IMR-90 (cell line): ENCODE results near the gene NHSL2. TPM values are rescaled to one million over a fixed set of nuclear protein-coding genes. Genes with fewer than 3 reads are reported as not detected.

ENCODE experiments used
- ATAC-seq: fragments of 200-7000 bp; cut with Tn5 transposase; 2 replicates; pipeline ENCODE4 v1.9.1; 2020; ENCODE audit warnings: low read depth, mild to moderate bottlenecking, moderate library complexity
- BruUV-seq: library from RNA; stranded (reverse); fragments of 400-500 nt; replicated peaks from 2 replicates; lab custom pipeline; 2021; lab: Mats Ljungman, UMichigan
- CTCF ChIA-PET: fragments of 300-600 bp; formaldehyde crosslinking; extraction: SDS; loops from one replicate; lab custom pipeline; 2021; ENCODE audit warnings: antibody characterized with exemption; lab: Yijun Ruan, JAX
- POLR2A ChIA-PET: fragments of 300-600 bp; sonication (Branson Sonifier 250); formaldehyde crosslinking; loops from one replicate; lab custom pipeline; 2022; ENCODE audit warnings: antibody characterized with exemption; ENCODE audit not compliant: unreplicated experiment; lab: Charles Lee
- DNase-seq: peaks from one replicate; pipeline ENCODE4 v3.0.0; 2013
- H2AFZ ChIP-seq: replicated peaks from 2 replicates; pipeline ENCODE3; 2013; ENCODE audit warnings: low read length, mild to moderate bottlenecking; ENCODE audit not compliant: poor library complexity
- H2AK5ac ChIP-seq: 2 replicates; pipeline ENCODE4 v1.6.1; 2013; ENCODE audit warnings: low read depth, low read length, inconsistent platforms
- H2AK9ac ChIP-seq: replicated peaks from 2 replicates; pipeline ENCODE3; 2013; ENCODE audit warnings: mild to moderate bottlenecking, low read depth, low read length, moderate library complexity; ENCODE audit not compliant: poor library complexity
- H2BK120ac ChIP-seq: 2 replicates; pipeline ENCODE4 v1.6.1; 2013; ENCODE audit warnings: low read depth, low read length, inconsistent platforms
- H2BK15ac ChIP-seq: 3 replicates; pipeline ENCODE4 v1.6.1; 2013; ENCODE audit warnings: low read depth, low read length, inconsistent platforms
- H2BK20ac ChIP-seq: 2 replicates; pipeline ENCODE4 v1.6.1; 2013; ENCODE audit warnings: low read depth, mild to moderate bottlenecking, inconsistent platforms, low read length, moderate library complexity
- H2BK5ac ChIP-seq: 2 replicates; pipeline ENCODE4 v1.6.1; 2013; ENCODE audit warnings: mild to moderate bottlenecking, low read depth, low read length, inconsistent platforms; ENCODE audit not compliant: poor library complexity, severe bottlenecking
- H3K14ac ChIP-seq: replicated peaks from 2 replicates; pipeline ENCODE4 v1.6.1; 2013; ENCODE audit warnings: low read depth, low read length, inconsistent platforms
- H3K18ac ChIP-seq: 2 replicates; pipeline ENCODE4 v1.6.1; 2013; ENCODE audit warnings: low read depth, low read length, control low read depth
- H3K23ac ChIP-seq: 2 replicates; pipeline ENCODE4 v1.6.1; 2013; ENCODE audit warnings: low read depth, low read length, inconsistent platforms
- H3K27ac ChIP-seq: 2 replicates; pipeline ENCODE4 v1.5.1; 2013; ENCODE audit warnings: mild to moderate bottlenecking, control low read depth, low read length; ENCODE audit not compliant: insufficient read depth
- H3K27me3 ChIP-seq: 2 replicates; pipeline ENCODE4 v1.6.1; 2013; ENCODE audit warnings: low read length; ENCODE audit not compliant: control insufficient read depth, insufficient read depth
- H3K36me3 ChIP-seq: 2 replicates; pipeline ENCODE4 v1.6.1; 2013; ENCODE audit warnings: low read length, mixed read lengths; ENCODE audit not compliant: control insufficient read depth, insufficient read depth
- H3K4ac ChIP-seq: 2 replicates; pipeline ENCODE4 v1.6.1; 2013; ENCODE audit warnings: low read depth, low read length, inconsistent platforms
- H3K4me1 ChIP-seq: 2 replicates; pipeline ENCODE4 v1.6.1; 2013; ENCODE audit warnings: low read length, mixed read lengths; ENCODE audit not compliant: control insufficient read depth, insufficient read depth
- H3K4me2 ChIP-seq: 2 replicates; pipeline ENCODE4 v1.6.1; 2013; ENCODE audit warnings: low read depth, mild to moderate bottlenecking, control low read depth, low read length, moderate library complexity
- H3K4me3 ChIP-seq: 2 replicates; pipeline ENCODE4 v1.5.1; 2013; ENCODE audit warnings: low read depth, mild to moderate bottlenecking, control low read depth, low read length, moderate library complexity; ENCODE audit not compliant: insufficient read depth
- H3K56ac ChIP-seq: 2 replicates; pipeline ENCODE4 v1.6.1; 2013; ENCODE audit warnings: low read length, inconsistent platforms; ENCODE audit not compliant: insufficient read depth; ENCODE audit errors: extremely low read depth
- H3K79me1 ChIP-seq, 2 experiments: 2 replicates each; pipeline ENCODE4 v1.6.1; 2013; ENCODE audit warnings: low read length in 2 of 2, inconsistent platforms in 1 of 2, low read depth in 1 of 2
- H3K9ac ChIP-seq: 2 replicates; pipeline ENCODE4 v1.6.1; 2013; ENCODE audit warnings: low read depth, low read length, control low read depth
- H3K9me1 ChIP-seq: 2 replicates; pipeline ENCODE4 v1.6.1; 2013; ENCODE audit warnings: low read length, inconsistent platforms; ENCODE audit not compliant: insufficient read depth
- H3K9me3 ChIP-seq: 2 replicates; pipeline ENCODE4 v1.6.1; 2013; ENCODE audit warnings: low read length; ENCODE audit not compliant: control insufficient read depth, insufficient read depth
- H4K20me1 ChIP-seq: 2 replicates; pipeline ENCODE4 v1.6.1; 2013; ENCODE audit warnings: low read length, inconsistent platforms; ENCODE audit not compliant: insufficient read depth
- H4K5ac ChIP-seq: 2 replicates; pipeline ENCODE4 v1.6.1; 2013; ENCODE audit warnings: mild to moderate bottlenecking, low read depth, low read length, control low read depth
- H4K8ac ChIP-seq, 2 experiments: 2 replicates each; pipeline ENCODE4 v1.6.1; 2013; ENCODE audit warnings: low read depth in 2 of 2, low read length in 2 of 2, control low read depth in 1 of 2, inconsistent platforms in 1 of 2
- H4K91ac ChIP-seq: 2 replicates; pipeline ENCODE4 v1.6.1; 2013; ENCODE audit warnings: low read depth, low read length, inconsistent platforms; ENCODE audit not compliant: insufficient read depth
- FOS ChIP-seq: fragments of 150-350 bp; IDR thresholded peaks from 2 replicates; pipeline ENCODE4 v1.6.1; 2016; ENCODE audit warnings: low read depth, low read length
- MAZ ChIP-seq: IDR thresholded peaks from 2 replicates; pipeline ENCODE4 v1.6.1; 2012; ENCODE audit warnings: low read depth, mild to moderate bottlenecking, low read length, improper control_type of control experiment, moderate library complexity, borderline replicate concordance
- NFE2L2 ChIP-seq: fragments of 150-350 bp; IDR thresholded peaks from 2 replicates; pipeline ENCODE4 v1.6.1; 2016; ENCODE audit warnings: low read depth, mild to moderate bottlenecking, low read length
- POLR2A ChIP-seq: IDR thresholded peaks from 2 replicates; pipeline ENCODE4 v1.6.1; 2012; ENCODE audit warnings: mild to moderate bottlenecking, low read depth, low read length
- RCOR1 ChIP-seq: IDR thresholded peaks from 2 replicates; pipeline ENCODE4 v1.6.1; 2012; ENCODE audit warnings: mild to moderate bottlenecking, low read length, improper control_type of control experiment; ENCODE audit not compliant: insufficient replicate concordance
- WGBS, 2 experiments: methylation state at CpG; one replicate each; pipeline versions ENCODE4 v1.1.5 to v1.1.7; 2013; ENCODE audit warnings: missing lambda C conversion rate in 2 of 2; ENCODE audit not compliant: insufficient read length in 1 of 2; ENCODE audit errors: extremely low coverage in 2 of 2; 5-methylcytosine and 5-hydroxymethylcytosine counted together
- dilution Hi-C: fragments of 300-500 bp; cut with HindIII; formaldehyde crosslinking; loops from one replicate; pipeline ENCODE4 v1.14.3; 2018; ENCODE audit warnings: low sequenced_read_pairs; ENCODE audit not compliant: unreplicated experiment
- in situ Hi-C: fragments of 300-500 bp; cut with MboI; formaldehyde crosslinking; loops from 3 replicates; pipeline ENCODE4 v1.14.3; 2019; ENCODE audit warnings: low sequenced_read_pairs, inconsistent platforms, mixed read lengths
- intact Hi-C: fragments of 100-400 bp; cut with micrococcal nuclease; formaldehyde crosslinking; loops from 2 replicates; pipeline ENCODE4 v1.10.0; 2022
- polyA plus RNA-seq, 3 experiments: library from polyadenylated mRNA; depleted of rRNA; stranded (reverse); fragments of >200 nt; gene quantifications; 2 replicates each; pipeline ENCODE4 v1.2.3, GENCODE V29; 2012; ENCODE audit warnings: low replicate concordance in 1 of 3
- total RNA-seq: library from RNA; depleted of rRNA; stranded (reverse); fragments of >200 nt; gene quantifications from 2 replicates; pipeline ENCODE4 v1.2.3, GENCODE V29; 2012
- TF ChIP-seq, protein P1 (sequence below): conservative IDR thresholded peaks from 2 replicates; pipeline ENCODE4 v1.5.1; 2012; ENCODE audit warnings: mild to moderate bottlenecking, low read depth, low read length, improper control_type of control experiment

NHSL2 gene
- total and polyA plus RNA-seq, 2 of the 4 experiments (the other 2 are of a cell fraction), result 0.72 to 0.75 TPM

DNA sequence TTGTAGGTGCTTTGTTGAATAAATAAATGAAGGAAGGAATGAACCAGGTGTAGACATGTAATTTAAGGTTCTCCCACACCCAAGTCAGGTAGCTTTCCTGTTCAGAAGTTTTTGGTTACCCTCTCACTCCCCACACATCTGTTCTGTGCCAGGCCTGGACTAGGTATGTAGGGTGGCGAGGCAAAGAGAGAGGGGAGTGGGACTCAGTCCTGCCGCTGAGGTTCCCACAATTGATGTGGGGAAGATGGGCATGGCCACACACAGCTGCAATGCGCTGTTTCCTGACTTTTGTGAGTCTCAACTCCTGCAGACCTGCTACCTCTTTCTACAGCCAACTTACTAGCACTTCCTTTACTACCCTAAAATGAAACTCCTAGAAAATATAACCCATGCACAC lies 132.2 kb downstream of the NHSL2 start (continued):
- no peak for TF ChIP-seq NFE2L2

DNA sequence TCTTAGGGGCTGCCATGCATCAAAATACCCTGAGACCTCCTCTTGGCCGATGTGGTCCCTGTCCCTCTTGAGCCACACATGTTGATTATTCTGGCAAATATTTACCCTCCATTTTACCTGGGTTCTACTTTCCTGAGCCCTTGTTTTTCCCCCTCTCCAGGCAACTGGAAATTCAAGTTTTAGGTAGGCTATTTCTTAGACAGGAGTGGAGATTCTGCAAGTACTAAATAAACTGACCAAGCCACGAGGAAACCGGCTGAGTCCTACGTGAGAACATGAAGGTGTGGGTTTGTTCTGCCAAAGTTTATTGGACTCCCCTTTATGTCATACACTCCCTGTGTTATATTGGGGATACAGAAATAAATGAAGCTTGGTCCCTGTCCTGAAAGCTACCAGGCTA lies 133.0 kb downstream of the NHSL2 start:
- no peak overlapping the region for H2BK15ac ChIP-seq
- H3K9ac ChIP-seq, result no peak overlapping the region
- CTCF ChIA-PET, result no interaction called here
- no peak overlapping the region for H4K5ac ChIP-seq
- no peak overlapping the region for H3K23ac ChIP-seq
- no peak overlapping the region for H3K18ac ChIP-seq
- H2AK9ac ChIP-seq, result no peak overlapping the region
- intact Hi-C loops (no loop called here), in situ Hi-C loops (no loop called here), dilution Hi-C loops (no loop called here)
- no peak overlapping the region for H3K14ac ChIP-seq
- no peaks in the 10 kb centered on the region for H3K79me1 ChIP-seq
- TF ChIP-seq POLR2A (no peak), RCOR1 (no peak), MAZ (no peak), FOS (no peak)
- TF ChIP-seq, protein P1, sequence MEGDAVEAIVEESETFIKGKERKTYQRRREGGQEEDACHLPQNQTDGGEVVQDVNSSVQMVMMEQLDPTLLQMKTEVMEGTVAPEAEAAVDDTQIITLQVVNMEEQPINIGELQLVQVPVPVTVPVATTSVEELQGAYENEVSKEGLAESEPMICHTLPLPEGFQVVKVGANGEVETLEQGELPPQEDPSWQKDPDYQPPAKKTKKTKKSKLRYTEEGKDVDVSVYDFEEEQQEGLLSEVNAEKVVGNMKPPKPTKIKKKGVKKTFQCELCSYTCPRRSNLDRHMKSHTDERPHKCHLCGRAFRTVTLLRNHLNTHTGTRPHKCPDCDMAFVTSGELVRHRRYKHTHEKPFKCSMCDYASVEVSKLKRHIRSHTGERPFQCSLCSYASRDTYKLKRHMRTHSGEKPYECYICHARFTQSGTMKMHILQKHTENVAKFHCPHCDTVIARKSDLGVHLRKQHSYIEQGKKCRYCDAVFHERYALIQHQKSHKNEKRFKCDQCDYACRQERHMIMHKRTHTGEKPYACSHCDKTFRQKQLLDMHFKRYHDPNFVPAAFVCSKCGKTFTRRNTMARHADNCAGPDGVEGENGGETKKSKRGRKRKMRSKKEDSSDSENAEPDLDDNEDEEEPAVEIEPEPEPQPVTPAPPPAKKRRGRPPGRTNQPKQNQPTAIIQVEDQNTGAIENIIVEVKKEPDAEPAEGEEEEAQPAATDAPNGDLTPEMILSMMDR, result no peak
- H3K56ac ChIP-seq, result no peak overlapping the region
- WGBS, 2 experiments, result no CpG with 5 or more reads among the region's 4 CpGs
- H3K4ac ChIP-seq, result no peak overlapping the region
- H4K20me1 ChIP-seq, result 0 out of 2 replicates have a peak, but pooled peaks cover 6% of the 10 kb centered on the region
- H3K36me3 ChIP-seq, result no peaks in the 10 kb centered on the region
- peaks cover 56% of the 10 kb centered on the region for H3K27me3 ChIP-seq
- no peak overlapping the region for H2BK20ac ChIP-seq
- no peak overlapping the region for H2BK120ac ChIP-seq
- POLR2A ChIA-PET, result no interaction called here
- no peak overlapping the region for H4K91ac ChIP-seq
- H2AFZ ChIP-seq, result no peak overlapping the region
- ATAC-seq (no peak), DNase-seq (no peak)
- BruUV-seq, result no TSS peak
- H4K8ac ChIP-seq, result no peak overlapping the region
- no peak overlapping the region for H3K4me3 ChIP-seq
- no peak overlapping the region for H3K4me2 ChIP-seq
- H2BK5ac ChIP-seq, result no peak overlapping the region
- H3K4me1 ChIP-seq, result peaks cover 7% of the 10 kb centered on the region; the same call in 1 of the 2 replicates
- no peak overlapping the region for H3K27ac ChIP-seq
- H2AK5ac ChIP-seq, result no peak overlapping the region
- H3K9me3 ChIP-seq, result no peaks in the 10 kb centered on the region
- H3K9me1 ChIP-seq, result no peaks in the 10 kb centered on the region
